H1 (cell line): ENCODE measurements around the gene MIA2. TPM values are rescaled to one million over a fixed set of nuclear protein-coding genes. Genes with fewer than 3 reads are reported as not detected.

Experiments
- CTCF ChIA-PET: fragments of 300-600 bp; sonication (Branson Sonifier 250); formaldehyde crosslinking; loops from one replicate; lab custom pipeline; 2021; ENCODE audit not compliant: partially characterized antibody; lab: Charles Lee
- POLR2A ChIA-PET: fragments of 300-600 bp; sonication (Branson Sonifier 250); formaldehyde crosslinking; loops from one replicate; lab custom pipeline; 2021; ENCODE audit warnings: inconsistent platforms; ENCODE audit not compliant: partially characterized antibody; lab: Charles Lee
- DNase-seq, 2 experiments: peaks; one replicate each; pipeline versions ENCODE4 v3.0.0 to v3.0.0-alpha.2; 2010 to 2022; ENCODE audit warnings: low spot score in 2 of 2, low read depth in 1 of 2, mixed read lengths in 1 of 2
- FAIRE-seq: peaks from 2 replicates; lab custom pipeline; 2011; peaks lifted over from hg19 to GRCh38; lab: Jason Lieb, UNC
- H2AFZ ChIP-seq: 2 replicates; pipeline ENCODE4 v1.8.1; 2012; ENCODE audit warnings: low read length, inconsistent platforms
- H2AK5ac ChIP-seq: 2 replicates; pipeline ENCODE4 v1.6.1; 2013; ENCODE audit warnings: low read depth, low read length
- H2BK120ac ChIP-seq: replicated peaks from 2 replicates; pipeline ENCODE3; 2013; ENCODE audit warnings: low read depth, low read length, inconsistent platforms
- H2BK12ac ChIP-seq: 2 replicates; pipeline ENCODE4 v1.6.1; 2013; ENCODE audit warnings: low read depth, low read length
- H2BK15ac ChIP-seq: 2 replicates; pipeline ENCODE4 v1.6.1; 2013; ENCODE audit warnings: low read length
- H2BK20ac ChIP-seq: 2 replicates; pipeline ENCODE4 v1.6.1; 2013; ENCODE audit warnings: low read length
- H2BK5ac ChIP-seq: 2 replicates; pipeline ENCODE4 v1.6.1; 2013; ENCODE audit warnings: low read depth, low read length
- H3K14ac ChIP-seq: 2 replicates; pipeline ENCODE4 v1.6.1; 2013; ENCODE audit warnings: inconsistent platforms; ENCODE audit not compliant: insufficient read length
- H3K18ac ChIP-seq: 2 replicates; pipeline ENCODE4 v1.6.1; 2013; ENCODE audit warnings: low read length; ENCODE audit errors: extremely low read depth
- H3K23ac ChIP-seq: 2 replicates; pipeline ENCODE4 v1.6.1; 2013; ENCODE audit warnings: inconsistent platforms; ENCODE audit not compliant: insufficient read length
- H3K23me2 ChIP-seq: 2 replicates; pipeline ENCODE4 v1.6.1; 2013; ENCODE audit warnings: low read depth, low read length
- H3K27ac ChIP-seq: 2 replicates; pipeline ENCODE4 v1.6.1; 2011; ENCODE audit warnings: low read depth, low read length, inconsistent platforms
- H3K27me3 ChIP-seq, 4 experiments: replicated peaks in 1 of 4; 1 replicate in 1 of 4; 2 replicates in 3 of 4; pipeline versions ENCODE4 v1.6.1 to v1.8.1; 2011 to 2013; ENCODE audit warnings: low read length in 3 of 4, mild to moderate bottlenecking in 3 of 4, inconsistent platforms in 2 of 4, mixed read lengths in 2 of 4, moderate library complexity in 1 of 4; ENCODE audit not compliant: control insufficient read depth in 3 of 4, insufficient read depth in 3 of 4; ENCODE audit errors: extremely low read depth in 1 of 4
- H3K36me3 ChIP-seq, 4 experiments: 2 replicates each; pipeline versions ENCODE4 v1.6.1 to v1.8.1; 2011 to 2013; ENCODE audit warnings: mild to moderate bottlenecking in 4 of 4, low read length in 3 of 4, moderate library complexity in 2 of 4, control low read depth in 1 of 4, inconsistent platforms in 1 of 4; ENCODE audit not compliant: insufficient read depth in 4 of 4, control insufficient read depth in 2 of 4
- H3K4ac ChIP-seq: replicated peaks from 2 replicates; pipeline ENCODE3; 2013; ENCODE audit warnings: low read length, low read depth, mixed read lengths, inconsistent platforms; ENCODE audit not compliant: insufficient read length
- H3K4me1 ChIP-seq, 4 experiments: replicated peaks in 1 of 4; 1 replicate in 1 of 4; 2 replicates in 3 of 4; pipeline versions ENCODE4 v1.6.1 to v1.8.1; 2011 to 2013; ENCODE audit warnings: low read length in 3 of 4, inconsistent platforms in 2 of 4, mixed read lengths in 1 of 4; ENCODE audit not compliant: insufficient read depth in 4 of 4, control insufficient read depth in 3 of 4
- H3K4me2 ChIP-seq, 2 experiments: 2 replicates each; pipeline versions ENCODE4 v1.6.1 to v1.8.1; 2011 to 2013; ENCODE audit warnings: low read depth in 2 of 2, low read length in 2 of 2, control low read depth in 1 of 2, inconsistent platforms in 1 of 2, mild to moderate bottlenecking in 1 of 2; ENCODE audit not compliant: insufficient read depth in 1 of 2
- H3K4me3 ChIP-seq, 4 experiments: fragments of 200-600, 300-600 bp in 1 of 4; sonication (generic), shearing (Covaris generic), sonication (Bioruptor Twin) in 1 of 4; 2 replicates each; pipeline versions ENCODE4 v1.5.1 to v1.8.1; 2011 to 2016; ENCODE audit warnings: low read length in 4 of 4, low read depth in 3 of 4, control low read depth in 2 of 4, inconsistent platforms in 2 of 4, mild to moderate bottlenecking in 2 of 4, mixed read lengths in 1 of 4, moderate library complexity in 1 of 4; ENCODE audit not compliant: insufficient read depth in 2 of 4; ENCODE audit errors: extremely low read depth in 1 of 4
- H3K56ac ChIP-seq: replicated peaks from 2 replicates; pipeline ENCODE3; 2013; ENCODE audit warnings: low read depth, mild to moderate bottlenecking, mixed read lengths, low read length, inconsistent platforms; ENCODE audit not compliant: insufficient read length
- H3K79me1 ChIP-seq: 2 replicates; pipeline ENCODE4 v1.6.1; 2013; ENCODE audit warnings: low read depth, low read length, control low read depth
- H3K79me2 ChIP-seq, 2 experiments: 2 replicates each; pipeline versions ENCODE4 v1.6.1 to v1.8.1; 2012 to 2013; ENCODE audit warnings: low read length in 2 of 2, mild to moderate bottlenecking in 2 of 2, inconsistent platforms in 1 of 2; ENCODE audit not compliant: insufficient read depth in 2 of 2, control insufficient read depth in 1 of 2
- H3K9ac ChIP-seq, 4 experiments: replicated peaks in 1 of 4; 1 replicate in 1 of 4; 2 replicates in 3 of 4; pipeline versions ENCODE4 v1.6.1 to v1.8.1; 2011 to 2013; ENCODE audit warnings: low read depth in 3 of 4, low read length in 3 of 4, control low read depth in 2 of 4, mild to moderate bottlenecking in 2 of 4, moderate library complexity in 2 of 4, inconsistent platforms in 1 of 4; ENCODE audit errors: extremely low read depth in 1 of 4
- H3K9me3 ChIP-seq, 2 experiments: 2 replicates each; pipeline versions ENCODE4 v1.6.1 to v1.8.1; 2012 to 2013; ENCODE audit warnings: mild to moderate bottlenecking in 2 of 2, moderate library complexity in 2 of 2, control low read depth in 1 of 2, inconsistent platforms in 1 of 2, low read depth in 1 of 2, low read length in 1 of 2, mixed read lengths in 1 of 2; ENCODE audit not compliant: insufficient read depth in 2 of 2
- H4K20me1 ChIP-seq, 2 experiments: replicated peaks in 1 of 2; 2 replicates each; pipeline versions ENCODE3 to v1.8.1; 2011 to 2013; ENCODE audit warnings: inconsistent platforms in 2 of 2, low read length in 2 of 2, mild to moderate bottlenecking in 1 of 2; ENCODE audit not compliant: insufficient read depth in 2 of 2, control insufficient read depth in 1 of 2
- H4K5ac ChIP-seq: 2 replicates; pipeline ENCODE4 v1.6.1; 2013; ENCODE audit warnings: low read length, low read depth, mixed read lengths, inconsistent platforms; ENCODE audit not compliant: insufficient read length
- H4K8ac ChIP-seq: 2 replicates; pipeline ENCODE4 v1.8.0; 2013; ENCODE audit warnings: mild to moderate bottlenecking, moderate library complexity, low read length, inconsistent platforms; ENCODE audit not compliant: insufficient read depth; ENCODE audit errors: extremely low read depth
- H4K91ac ChIP-seq: replicated peaks from 2 replicates; pipeline ENCODE3; 2013; ENCODE audit warnings: low read length, mixed read lengths, inconsistent platforms; ENCODE audit not compliant: insufficient read length
- CEBPB ChIP-seq: IDR thresholded peaks from 2 replicates; pipeline ENCODE4 v1.6.1; 2012; ENCODE audit warnings: low read depth, low read length
- HDAC2 ChIP-seq, 2 experiments: fragments of 300-600 bp in 1 of 2; sonication (generic) in 1 of 2; IDR thresholded peaks; 2 replicates each; pipeline ENCODE4 v1.6.1; 2011 to 2012; ENCODE audit warnings: low read depth in 2 of 2, low read length in 2 of 2, mild to moderate bottlenecking in 2 of 2, moderate library complexity in 2 of 2, borderline replicate concordance in 1 of 2, inconsistent platforms in 1 of 2
- POLR2AphosphoS5 ChIP-seq: IDR thresholded peaks from 2 replicates; pipeline ENCODE4 v1.6.1; 2011; ENCODE audit warnings: low read depth, low read length
- RAD21 ChIP-seq, 2 experiments: IDR thresholded peaks in 1 of 2; conservative IDR thresholded peaks in 1 of 2; 2 replicates each; pipeline ENCODE4 v1.6.1; 2011; ENCODE audit warnings: low read depth in 2 of 2, low read length in 2 of 2, improper control_type of control experiment in 1 of 2, inconsistent platforms in 1 of 2, mild to moderate bottlenecking in 1 of 2, moderate library complexity in 1 of 2
- SP2 ChIP-seq: IDR thresholded peaks from 2 replicates; pipeline ENCODE4 v1.6.1; 2012; ENCODE audit warnings: mild to moderate bottlenecking, low read length, inconsistent platforms
- SP4 ChIP-seq: IDR thresholded peaks from 2 replicates; pipeline ENCODE4 v1.6.1; 2012; ENCODE audit warnings: low read length, inconsistent platforms
- TEAD4 ChIP-seq: IDR thresholded peaks from 2 replicates; pipeline ENCODE4 v1.6.1; 2012; ENCODE audit warnings: low read depth, low read length, inconsistent platforms, mixed read lengths
- WGBS, 2 experiments: shearing (Covaris generic) in 1 of 2; methylation state at CpG; one replicate each; pipeline versions ENCODE4 v1.1.6 to v1.1.7; 2013 to 2015; ENCODE audit warnings: low lambda C conversion rate in 2 of 2, mixed read lengths in 2 of 2, inconsistent platforms in 1 of 2, low coverage in 1 of 2, missing lambda C conversion rate in 1 of 2; ENCODE audit not compliant: insufficient replicate concordance in 2 of 2, insufficient coverage in 1 of 2, insufficient read length in 1 of 2; ENCODE audit errors: extremely low coverage in 1 of 2, missing lambda C conversion rate in 1 of 2; 5-methylcytosine and 5-hydroxymethylcytosine counted together
- polyA plus RNA-seq, 7 experiments: library from polyadenylated mRNA; depleted of rRNA in 3 of 7; stranded (reverse) in 5 of 7; unstranded in 2 of 7; fragments of >200 nt in 5 of 7; fragments of 200-250 nt in 2 of 7; gene quantifications; 1 replicate in 5 of 7; 2 replicates in 1 of 7; 4 replicates in 1 of 7; pipeline versions ENCODE4 v1.2.1 to v1.2.3, GENCODE V29; 2011 to 2013; ENCODE audit warnings: missing spikeins in 2 of 7, mixed read lengths in 2 of 7
- total RNA-seq: library from RNA; stranded (reverse); fragmentation: NEBNext Ultra II Directional; extraction: Animal tissue kit (Norgen Biotek cat#: 25700); gene quantifications from 2 replicates; pipeline ENCODE4 v1.2.1, GENCODE V29; 2021
- TF ChIP-seq, protein P1 (sequence below): IDR thresholded peaks from 2 replicates; pipeline ENCODE4 v1.6.1; 2011; ENCODE audit warnings: low read length, improper control_type of control experiment
- TF ChIP-seq, protein P2 (sequence below): IDR thresholded peaks from 2 replicates; pipeline ENCODE4 v1.6.1; 2012; ENCODE audit warnings: inconsistent platforms

The MIA2 gene
- total and polyA plus RNA-seq, 2 of the 8 experiments (the other 6 are each of a cell fraction or from before 2014, with no cell fraction given): 10.1 to 15.0 TPM

GRCh38 chr14:39428118-39428517 is 194.4 kb downstream of the MIA2 start:
- Histone ChIP-seq H2AK5ac (no peak overlapping the region), H3K27ac (no peak overlapping the region), H4K5ac (no peak overlapping the region), H2BK12ac (no peak overlapping the region), H3K4me1 (peaks cover 0 to 3% (median 0%) of the 10 kb centered on the region in 4 experiments; a peak in 2 of 7 replicates), H3K56ac (no peak overlapping the region), H3K4me3 (no peak overlapping the region), H3K23ac (no peak overlapping the region), H3K14ac (no peak overlapping the region), H2BK120ac (no peak overlapping the region), H3K4ac (no peak overlapping the region), H3K23me2 (peaks cover 3% of the 10 kb centered on the region; the same call in 1 of the 2 replicates), H4K8ac (no peak overlapping the region), H3K79me2 (peaks cover 0 to 46% of the 10 kb centered on the region in 2 experiments; a peak in 3 of 4 replicates), H2BK5ac (no peak overlapping the region), H3K36me3 (no peaks in the 10 kb centered on the region), H2AFZ (no peak overlapping the region), H3K9ac (no peak overlapping the region), H3K18ac (no peak overlapping the region), H4K91ac (no peak overlapping the region), H4K20me1 (peaks cover 3 to 16% of the 10 kb centered on the region in 2 experiments), H3K79me1 (no peaks in the 10 kb centered on the region; the same call in 1 of the 2 replicates), H3K4me2 (no peak overlapping the region), H3K27me3 (no peaks in the 10 kb centered on the region), H2BK15ac (no peak overlapping the region), H2BK20ac (no peak overlapping the region), H3K9me3 (no peaks in the 10 kb centered on the region)
- POLR2A ChIA-PET: interaction anchor here (0.6 kb wide), 1 partner anchor 47 kb away, joined by 3 read pairs; no protein-coding TSS in a partner anchor
- no peak for DNase-seq
- FAIRE-seq: no peak
- TF ChIP-seq, protein P1, sequence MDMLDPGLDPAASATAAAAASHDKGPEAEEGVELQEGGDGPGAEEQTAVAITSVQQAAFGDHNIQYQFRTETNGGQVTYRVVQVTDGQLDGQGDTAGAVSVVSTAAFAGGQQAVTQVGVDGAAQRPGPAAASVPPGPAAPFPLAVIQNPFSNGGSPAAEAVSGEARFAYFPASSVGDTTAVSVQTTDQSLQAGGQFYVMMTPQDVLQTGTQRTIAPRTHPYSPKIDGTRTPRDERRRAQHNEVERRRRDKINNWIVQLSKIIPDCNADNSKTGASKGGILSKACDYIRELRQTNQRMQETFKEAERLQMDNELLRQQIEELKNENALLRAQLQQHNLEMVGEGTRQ: no peak
- TF ChIP-seq, protein P2, sequence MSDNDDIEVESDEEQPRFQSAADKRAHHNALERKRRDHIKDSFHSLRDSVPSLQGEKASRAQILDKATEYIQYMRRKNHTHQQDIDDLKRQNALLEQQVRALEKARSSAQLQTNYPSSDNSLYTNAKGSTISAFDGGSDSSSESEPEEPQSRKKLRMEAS: no peak
- TF ChIP-seq RAD21 (IDR thresholded peaks at IDR 0.05 in 1 of 2, conservative IDR thresholded peaks at IDR 0.05 in 1 of 2; ENCODE audit: low read depth in 2 of 2, low read length in 2 of 2): no peak
- TF ChIP-seq HDAC2 (IDR thresholded peaks at IDR 0.05; ENCODE audit: borderline replicate concordance in 1 of 2, low read depth in 2 of 2, low read length in 2 of 2): no peak
- TF ChIP-seq TEAD4: no peak
- TF ChIP-seq POLR2AphosphoS5: no peak
- no peak for TF ChIP-seq SP4
- no peak for TF ChIP-seq SP2
- TF ChIP-seq CEBPB: no peak
- 87% methylated on average over 8 of the region's 8 CpGs; no CpG with 5 or more reads in 1 of the 2 experiments for WGBS, 2 experiments
- CTCF ChIA-PET: interaction anchor here (0.8 to 3.8 kb wide), 3 partner anchors 10 to 197 kb away, joined by 3 to 21 read pairs (median 3); no protein-coding TSS in a partner anchor
